Panc1 (cell line): ENCODE measurements around the gene MIA2.

Source experiments
- CTCF ChIP-seq: fragments of 450-650 bp; IDR thresholded peaks from 2 replicates; pipeline ENCODE4 v1.5.1; 2017; ENCODE audit warnings: mild to moderate bottlenecking
- TF ChIP-seq, protein P1 (sequence below), 2 experiments: IDR thresholded peaks; 2 replicates each; pipeline ENCODE4 v1.6.1; 2011 to 2012; ENCODE audit warnings: low read depth in 2 of 2, control low read depth in 1 of 2, low read length in 1 of 2, mild to moderate bottlenecking in 1 of 2, moderate library complexity in 1 of 2; ENCODE audit not compliant: insufficient read depth in 1 of 2

GRCh38 chr14:39233680-39234326, at the start of gene MIA2:
- no peak for TF ChIP-seq CTCF
- TF ChIP-seq, protein P1, sequence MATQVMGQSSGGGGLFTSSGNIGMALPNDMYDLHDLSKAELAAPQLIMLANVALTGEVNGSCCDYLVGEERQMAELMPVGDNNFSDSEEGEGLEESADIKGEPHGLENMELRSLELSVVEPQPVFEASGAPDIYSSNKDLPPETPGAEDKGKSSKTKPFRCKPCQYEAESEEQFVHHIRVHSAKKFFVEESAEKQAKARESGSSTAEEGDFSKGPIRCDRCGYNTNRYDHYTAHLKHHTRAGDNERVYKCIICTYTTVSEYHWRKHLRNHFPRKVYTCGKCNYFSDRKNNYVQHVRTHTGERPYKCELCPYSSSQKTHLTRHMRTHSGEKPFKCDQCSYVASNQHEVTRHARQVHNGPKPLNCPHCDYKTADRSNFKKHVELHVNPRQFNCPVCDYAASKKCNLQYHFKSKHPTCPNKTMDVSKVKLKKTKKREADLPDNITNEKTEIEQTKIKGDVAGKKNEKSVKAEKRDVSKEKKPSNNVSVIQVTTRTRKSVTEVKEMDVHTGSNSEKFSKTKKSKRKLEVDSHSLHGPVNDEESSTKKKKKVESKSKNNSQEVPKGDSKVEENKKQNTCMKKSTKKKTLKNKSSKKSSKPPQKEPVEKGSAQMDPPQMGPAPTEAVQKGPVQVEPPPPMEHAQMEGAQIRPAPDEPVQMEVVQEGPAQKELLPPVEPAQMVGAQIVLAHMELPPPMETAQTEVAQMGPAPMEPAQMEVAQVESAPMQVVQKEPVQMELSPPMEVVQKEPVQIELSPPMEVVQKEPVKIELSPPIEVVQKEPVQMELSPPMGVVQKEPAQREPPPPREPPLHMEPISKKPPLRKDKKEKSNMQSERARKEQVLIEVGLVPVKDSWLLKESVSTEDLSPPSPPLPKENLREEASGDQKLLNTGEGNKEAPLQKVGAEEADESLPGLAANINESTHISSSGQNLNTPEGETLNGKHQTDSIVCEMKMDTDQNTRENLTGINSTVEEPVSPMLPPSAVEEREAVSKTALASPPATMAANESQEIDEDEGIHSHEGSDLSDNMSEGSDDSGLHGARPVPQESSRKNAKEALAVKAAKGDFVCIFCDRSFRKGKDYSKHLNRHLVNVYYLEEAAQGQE (IDR thresholded peaks at IDR 0.05; ENCODE audit: insufficient read depth in 1 of 2, low read depth in 2 of 2, low read length in 1 of 2), result no peak
